Measurements from ENCODE around the gene PODXL2. TPM values are rescaled to one million over a fixed set of nuclear protein-coding genes. Genes with fewer than 3 reads are reported as not detected.
"Not testable (repeated sequence)": the region's sequence is repeated elsewhere in the genome, so short reads cannot be mapped to it uniquely, and the experiment has no call there.

The PODXL2 gene
- total and polyA plus RNA-seq, 2 of the 8 experiments (the other 6 are each of a cell fraction or from before 2014, with no cell fraction given) = 27.6 to 31.6 TPM

- H3K23ac ChIP-seq (ENCODE audit: insufficient read length); H2AK5ac ChIP-seq (ENCODE audit: low read depth, low read length); H2BK120ac ChIP-seq (replicated peaks; ENCODE audit: low read depth, low read length); H2AFZ ChIP-seq (ENCODE audit: low read length); H3K9me3 ChIP-seq (ENCODE audit: insufficient read depth in 2 of 2, low read depth in 1 of 2, low read length in 1 of 2); FAIRE-seq; H3K27ac ChIP-seq (ENCODE audit: low read depth, low read length); DNase-seq (ENCODE audit: low read depth in 1 of 2, low spot score in 2 of 2); H3K79me2 ChIP-seq (ENCODE audit: control insufficient read depth in 1 of 2, insufficient read depth in 2 of 2, low read length in 2 of 2); POLR2A ChIA-PET (ENCODE audit: partially characterized antibody); H3K36me3 ChIP-seq (ENCODE audit: control insufficient read depth in 2 of 4, insufficient read depth in 4 of 4, low read length in 3 of 4); H4K5ac ChIP-seq (ENCODE audit: insufficient read length, low read depth, low read length); H3K4me1 ChIP-seq (replicated peaks in 1 of 4; ENCODE audit: control insufficient read depth in 3 of 4, insufficient read depth in 4 of 4, low read length in 3 of 4); H3K23me2 ChIP-seq (ENCODE audit: low read depth, low read length); H3K18ac ChIP-seq (ENCODE audit: extremely low read depth, low read length); H4K91ac ChIP-seq (replicated peaks; ENCODE audit: insufficient read length, low read length); H3K27me3 ChIP-seq (replicated peaks in 1 of 4; ENCODE audit: control insufficient read depth in 3 of 4, extremely low read depth in 1 of 4, insufficient read depth in 3 of 4, low read length in 3 of 4); H3K56ac ChIP-seq (replicated peaks; ENCODE audit: insufficient read length, low read depth, low read length); H2BK20ac ChIP-seq (ENCODE audit: low read length); H3K14ac ChIP-seq (ENCODE audit: insufficient read length); H3K79me1 ChIP-seq (ENCODE audit: low read depth, low read length); H3K4me3 ChIP-seq (ENCODE audit: extremely low read depth in 1 of 4, insufficient read depth in 2 of 4, low read depth in 3 of 4, low read length in 4 of 4); H3K9ac ChIP-seq (replicated peaks in 1 of 4; ENCODE audit: extremely low read depth in 1 of 4, low read depth in 3 of 4, low read length in 3 of 4); H4K20me1 ChIP-seq (replicated peaks in 1 of 2; ENCODE audit: control insufficient read depth in 1 of 2, insufficient read depth in 2 of 2, low read length in 2 of 2); H2BK15ac ChIP-seq (ENCODE audit: low read length); H4K8ac ChIP-seq (ENCODE audit: extremely low read depth, insufficient read depth, low read length); H2BK5ac ChIP-seq (ENCODE audit: low read depth, low read length); H3K4me2 ChIP-seq (ENCODE audit: insufficient read depth in 1 of 2, low read depth in 2 of 2, low read length in 2 of 2); H2BK12ac ChIP-seq (ENCODE audit: low read depth, low read length); H3K4ac ChIP-seq (replicated peaks; ENCODE audit: insufficient read length, low read depth, low read length): not testable (repeated sequence)
- CTCF ChIA-PET (ENCODE audit: partially characterized antibody) = interaction anchor here (0.7 to 1.6 kb wide), 2 partner anchors 8 to 59 kb away, joined by 3 to 5 read pairs; no protein-coding TSS in a partner anchor
- WGBS, 2 experiments (ENCODE audit: extremely low coverage in 1 of 2, insufficient coverage in 1 of 2, insufficient read length in 1 of 2, insufficient replicate concordance in 2 of 2, low coverage in 1 of 2, low lambda C conversion rate in 2 of 2, missing lambda C conversion rate in 1 of 2) = 88% methylated on average over 4 of the region's 4 CpGs; no CpG with 5 or more reads in 1 of the 2 experiments
Measured at GRCh38 chr3:127704840-127705239, 75.9 kb downstream of the PODXL2 start.

Measured in H1 (cell line).